Liver (tissue), 9 donors: ENCODE results near the gene SLC35D3. TPM values are rescaled to one million over a fixed set of nuclear protein-coding genes. Genes with fewer than 3 reads are reported as not detected.

ENCODE experiments used
- DNase-seq: peaks from one replicate; pipeline ENCODE4 v3.0.0-alpha.2; 2017; ENCODE audit warnings: low spot score
- H3K27ac ChIP-seq, 2 donors: one replicate each; pipeline ENCODE4 v1.7.0; 2013; ENCODE audit warnings: inconsistent platforms in 2 of 2, low read length in 2 of 2, control low read depth in 1 of 2, low read depth in 1 of 2, mild to moderate bottlenecking in 1 of 2
- H3K27me3 ChIP-seq, 4 donors: one replicate each; pipeline versions ENCODE4 v1.6.1 to v1.7.0; 2013; ENCODE audit warnings: low read length in 3 of 4, inconsistent platforms in 1 of 4, mild to moderate bottlenecking in 1 of 4, moderate library complexity in 1 of 4; ENCODE audit not compliant: control insufficient read depth in 4 of 4, insufficient read depth in 4 of 4
- H3K36me3 ChIP-seq, 4 donors: one replicate each; pipeline versions ENCODE4 v1.6.1 to v1.7.0; 2013; ENCODE audit warnings: low read length in 3 of 4, mild to moderate bottlenecking in 3 of 4, low read depth in 1 of 4, moderate library complexity in 1 of 4; ENCODE audit not compliant: control insufficient read depth in 4 of 4, insufficient read depth in 3 of 4
- H3K4me1 ChIP-seq, 4 donors: one replicate each; pipeline versions ENCODE4 v1.6.1 to v1.7.0; 2013; ENCODE audit warnings: low read length in 3 of 4, mild to moderate bottlenecking in 3 of 4, moderate library complexity in 1 of 4; ENCODE audit not compliant: control insufficient read depth in 4 of 4, insufficient read depth in 4 of 4
- H3K4me3 ChIP-seq, 3 donors: one replicate each; pipeline versions ENCODE4 v1.6.1 to v1.7.0; 2013; ENCODE audit warnings: low read length in 3 of 3, control low read depth in 1 of 3, low read depth in 1 of 3, mild to moderate bottlenecking in 1 of 3
- H3K9ac ChIP-seq, 2 donors: one replicate each; pipeline ENCODE4 v1.7.0; 2013; ENCODE audit warnings: low read length in 2 of 2, mild to moderate bottlenecking in 2 of 2, moderate library complexity in 2 of 2, control low read depth in 1 of 2, low read depth in 1 of 2
- H3K9me3 ChIP-seq, 4 donors: one replicate each; pipeline versions ENCODE4 v1.6.1 to v1.7.0; 2013; ENCODE audit warnings: low read length in 3 of 4; ENCODE audit not compliant: control insufficient read depth in 4 of 4
- EGR1 ChIP-seq, 2 donors: IDR thresholded peaks; 2 replicates each; pipeline ENCODE4 v1.6.1; 2016 to 2018; ENCODE audit warnings: antibody characterized with exemption in 2 of 2, low read depth in 2 of 2
- FOXA1 ChIP-seq: IDR thresholded peaks from 2 replicates; pipeline ENCODE4 v1.6.1; 2016; ENCODE audit warnings: antibody characterized with exemption
- FOXA2 ChIP-seq: IDR thresholded peaks from 2 replicates; pipeline ENCODE4 v1.6.1; 2016; ENCODE audit warnings: antibody characterized with exemption
- GABPA ChIP-seq, 2 donors: IDR thresholded peaks in 1 of 2; conservative IDR thresholded peaks in 1 of 2; 2 replicates each; pipeline ENCODE4 v1.6.1; 2016; ENCODE audit warnings: antibody characterized with exemption in 2 of 2, mild to moderate bottlenecking in 1 of 2, moderate library complexity in 1 of 2
- HNF4G ChIP-seq: IDR thresholded peaks from 2 replicates; pipeline ENCODE4 v1.6.1; 2016; ENCODE audit warnings: antibody characterized with exemption
- JUND ChIP-seq, 2 donors: IDR thresholded peaks; 2 replicates each; pipeline ENCODE4 v1.6.1; 2016; ENCODE audit warnings: antibody characterized with exemption in 2 of 2
- NR2F2 ChIP-seq: IDR thresholded peaks from 2 replicates; pipeline ENCODE4 v1.6.1; 2016; ENCODE audit warnings: antibody characterized with exemption
- RXRA ChIP-seq, 2 donors: IDR thresholded peaks; 2 replicates each; pipeline ENCODE4 v1.6.1; 2017 to 2018; ENCODE audit warnings: antibody characterized with exemption in 2 of 2, mild to moderate bottlenecking in 1 of 2
- TAF1 ChIP-seq: conservative IDR thresholded peaks from 2 replicates; pipeline ENCODE4 v1.6.1; 2016; ENCODE audit warnings: antibody characterized with exemption, mild to moderate bottlenecking
- YY1 ChIP-seq: IDR thresholded peaks from 2 replicates; pipeline ENCODE4 v1.6.1; 2016; ENCODE audit warnings: antibody characterized with exemption, mild to moderate bottlenecking
- WGBS: extraction: QIAGEN DNeasy Blood & Tissue Kit; methylation state at CpG from one replicate; pipeline ENCODE4 v1.1.7; 2013; 5-methylcytosine and 5-hydroxymethylcytosine counted together
- polyA plus RNA-seq, 2 donors: library from polyadenylated mRNA; stranded (reverse) in 1 of 2; unstranded in 1 of 2; fragments of 200-250 nt in 1 of 2; fragments of >200 nt in 1 of 2; fragmentation: Nextera tagmentation in 1 of 2; extraction: Ambion mirVana in 1 of 2; gene quantifications; one replicate each; pipeline versions ENCODE4 v1.2.1 to v1.2.3, GENCODE V29; 2013 to 2015
- total RNA-seq, 2 donors: library from RNA; depleted of rRNA; stranded (reverse); fragments of >200 nt; gene quantifications; one replicate each; pipeline ENCODE4 v1.2.3, GENCODE V29; 2014
- TF ChIP-seq, protein P1 (sequence below): IDR thresholded peaks from 2 replicates; pipeline ENCODE4 v1.6.1; 2016; ENCODE audit warnings: antibody characterized with exemption, mild to moderate bottlenecking
- TF ChIP-seq, protein P2 (sequence below): IDR thresholded peaks from 2 replicates; pipeline ENCODE4 v1.6.1; 2016; ENCODE audit warnings: antibody characterized with exemption
- TF ChIP-seq, protein P3 (sequence below): IDR thresholded peaks from 2 replicates; pipeline ENCODE4 v1.6.1; 2016; ENCODE audit warnings: antibody characterized with exemption
- TF ChIP-seq, protein P4 (sequence below): IDR thresholded peaks from 2 replicates; pipeline ENCODE4 v1.6.1; 2016; ENCODE audit warnings: antibody characterized with exemption
- TF ChIP-seq, protein P5 (sequence below): fragments of 150-350 bp; IDR thresholded peaks from 2 replicates; pipeline ENCODE4 v1.5.1; 2017; ENCODE audit warnings: improper control_type of control experiment, low read depth, low read length; ENCODE audit not compliant: missing input control
- donor health status: healthy.
- donor health status: healthy.
- donor health status: healthy.
- donor health status: healthy.
- donor health status: healthy.

The SLC35D3 gene
- total and polyA plus RNA-seq, 4 donors, result 0.56 TPM; not detected in 3

DNA sequence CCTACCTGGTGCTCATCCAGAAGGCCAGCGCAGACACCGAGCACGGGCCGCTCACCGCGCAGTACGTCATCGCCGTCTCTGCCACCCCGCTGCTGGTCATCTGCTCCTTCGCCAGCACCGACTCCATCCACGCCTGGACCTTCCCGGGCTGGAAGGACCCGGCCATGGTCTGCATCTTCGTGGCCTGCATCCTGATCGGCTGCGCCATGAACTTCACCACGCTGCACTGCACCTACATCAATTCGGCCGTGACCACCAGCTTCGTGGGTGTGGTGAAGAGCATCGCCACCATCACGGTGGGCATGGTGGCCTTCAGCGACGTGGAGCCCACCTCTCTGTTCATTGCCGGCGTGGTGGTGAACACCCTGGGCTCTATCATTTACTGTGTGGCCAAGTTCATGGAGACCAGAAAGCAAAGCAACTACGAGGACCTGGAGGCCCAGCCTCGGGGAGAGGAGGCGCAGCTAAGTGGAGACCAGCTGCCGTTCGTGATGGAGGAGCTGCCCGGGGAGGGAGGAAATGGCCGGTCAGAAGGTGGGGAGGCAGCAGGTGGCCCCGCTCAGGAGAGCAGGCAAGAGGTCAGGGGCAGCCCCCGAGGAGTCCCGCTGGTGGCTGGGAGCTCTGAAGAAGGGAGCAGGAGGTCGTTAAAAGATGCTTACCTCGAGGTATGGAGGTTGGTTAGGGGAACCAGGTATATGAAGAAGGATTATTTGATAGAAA lies 2.0 kb downstream of the SLC35D3 start:
- DNase-seq, result no peak

More for the DNA sequence above, 2.0 kb downstream of the SLC35D3 start:
- WGBS, result 57% methylated on average over 40 of the region's 40 CpGs
- Histone ChIP-seq H3K4me1 (peaks cover 25 to 30% (median 25%) of the 10 kb centered on the region in 4 donors), H3K27me3 (peaks cover 3 to 11% (median 9%) of the 10 kb centered on the region in 4 donors), H3K9ac (no peak overlapping the region), H3K27ac (no peak overlapping the region), H3K36me3 (no peaks in the 10 kb centered on the region), H3K9me3 (no peaks in the 10 kb centered on the region), H3K4me3 (no peak overlapping the region)
- TF ChIP-seq JUND (IDR thresholded peaks at IDR 0.05) (no peak), EGR1 (IDR thresholded peaks at IDR 0.05; ENCODE audit: low read depth in 2 of 2) (no peak), RXRA (IDR thresholded peaks at IDR 0.05) (no peak), TAF1 (no peak), YY1 (no peak), FOXA1 (no peak), HNF4G (no peak), NR2F2 (no peak), FOXA2 (no peak), GABPA (IDR thresholded peaks at IDR 0.05 in 1 of 2, conservative IDR thresholded peaks at IDR 0.05 in 1 of 2) (no peak)
- TF ChIP-seq, protein P1, sequence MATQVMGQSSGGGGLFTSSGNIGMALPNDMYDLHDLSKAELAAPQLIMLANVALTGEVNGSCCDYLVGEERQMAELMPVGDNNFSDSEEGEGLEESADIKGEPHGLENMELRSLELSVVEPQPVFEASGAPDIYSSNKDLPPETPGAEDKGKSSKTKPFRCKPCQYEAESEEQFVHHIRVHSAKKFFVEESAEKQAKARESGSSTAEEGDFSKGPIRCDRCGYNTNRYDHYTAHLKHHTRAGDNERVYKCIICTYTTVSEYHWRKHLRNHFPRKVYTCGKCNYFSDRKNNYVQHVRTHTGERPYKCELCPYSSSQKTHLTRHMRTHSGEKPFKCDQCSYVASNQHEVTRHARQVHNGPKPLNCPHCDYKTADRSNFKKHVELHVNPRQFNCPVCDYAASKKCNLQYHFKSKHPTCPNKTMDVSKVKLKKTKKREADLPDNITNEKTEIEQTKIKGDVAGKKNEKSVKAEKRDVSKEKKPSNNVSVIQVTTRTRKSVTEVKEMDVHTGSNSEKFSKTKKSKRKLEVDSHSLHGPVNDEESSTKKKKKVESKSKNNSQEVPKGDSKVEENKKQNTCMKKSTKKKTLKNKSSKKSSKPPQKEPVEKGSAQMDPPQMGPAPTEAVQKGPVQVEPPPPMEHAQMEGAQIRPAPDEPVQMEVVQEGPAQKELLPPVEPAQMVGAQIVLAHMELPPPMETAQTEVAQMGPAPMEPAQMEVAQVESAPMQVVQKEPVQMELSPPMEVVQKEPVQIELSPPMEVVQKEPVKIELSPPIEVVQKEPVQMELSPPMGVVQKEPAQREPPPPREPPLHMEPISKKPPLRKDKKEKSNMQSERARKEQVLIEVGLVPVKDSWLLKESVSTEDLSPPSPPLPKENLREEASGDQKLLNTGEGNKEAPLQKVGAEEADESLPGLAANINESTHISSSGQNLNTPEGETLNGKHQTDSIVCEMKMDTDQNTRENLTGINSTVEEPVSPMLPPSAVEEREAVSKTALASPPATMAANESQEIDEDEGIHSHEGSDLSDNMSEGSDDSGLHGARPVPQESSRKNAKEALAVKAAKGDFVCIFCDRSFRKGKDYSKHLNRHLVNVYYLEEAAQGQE, result no peak
- TF ChIP-seq, protein P2, sequence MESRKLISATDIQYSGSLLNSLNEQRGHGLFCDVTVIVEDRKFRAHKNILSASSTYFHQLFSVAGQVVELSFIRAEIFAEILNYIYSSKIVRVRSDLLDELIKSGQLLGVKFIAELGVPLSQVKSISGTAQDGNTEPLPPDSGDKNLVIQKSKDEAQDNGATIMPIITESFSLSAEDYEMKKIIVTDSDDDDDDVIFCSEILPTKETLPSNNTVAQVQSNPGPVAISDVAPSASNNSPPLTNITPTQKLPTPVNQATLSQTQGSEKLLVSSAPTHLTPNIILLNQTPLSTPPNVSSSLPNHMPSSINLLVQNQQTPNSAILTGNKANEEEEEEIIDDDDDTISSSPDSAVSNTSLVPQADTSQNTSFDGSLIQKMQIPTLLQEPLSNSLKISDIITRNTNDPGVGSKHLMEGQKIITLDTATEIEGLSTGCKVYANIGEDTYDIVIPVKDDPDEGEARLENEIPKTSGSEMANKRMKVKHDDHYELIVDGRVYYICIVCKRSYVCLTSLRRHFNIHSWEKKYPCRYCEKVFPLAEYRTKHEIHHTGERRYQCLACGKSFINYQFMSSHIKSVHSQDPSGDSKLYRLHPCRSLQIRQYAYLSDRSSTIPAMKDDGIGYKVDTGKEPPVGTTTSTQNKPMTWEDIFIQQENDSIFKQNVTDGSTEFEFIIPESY, result no peak
- TF ChIP-seq, protein P3, sequence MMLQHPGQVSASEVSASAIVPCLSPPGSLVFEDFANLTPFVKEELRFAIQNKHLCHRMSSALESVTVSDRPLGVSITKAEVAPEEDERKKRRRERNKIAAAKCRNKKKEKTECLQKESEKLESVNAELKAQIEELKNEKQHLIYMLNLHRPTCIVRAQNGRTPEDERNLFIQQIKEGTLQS, result no peak
- TF ChIP-seq, protein P4, sequence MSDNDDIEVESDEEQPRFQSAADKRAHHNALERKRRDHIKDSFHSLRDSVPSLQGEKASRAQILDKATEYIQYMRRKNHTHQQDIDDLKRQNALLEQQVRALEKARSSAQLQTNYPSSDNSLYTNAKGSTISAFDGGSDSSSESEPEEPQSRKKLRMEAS, result no peak
- TF ChIP-seq, protein P5, sequence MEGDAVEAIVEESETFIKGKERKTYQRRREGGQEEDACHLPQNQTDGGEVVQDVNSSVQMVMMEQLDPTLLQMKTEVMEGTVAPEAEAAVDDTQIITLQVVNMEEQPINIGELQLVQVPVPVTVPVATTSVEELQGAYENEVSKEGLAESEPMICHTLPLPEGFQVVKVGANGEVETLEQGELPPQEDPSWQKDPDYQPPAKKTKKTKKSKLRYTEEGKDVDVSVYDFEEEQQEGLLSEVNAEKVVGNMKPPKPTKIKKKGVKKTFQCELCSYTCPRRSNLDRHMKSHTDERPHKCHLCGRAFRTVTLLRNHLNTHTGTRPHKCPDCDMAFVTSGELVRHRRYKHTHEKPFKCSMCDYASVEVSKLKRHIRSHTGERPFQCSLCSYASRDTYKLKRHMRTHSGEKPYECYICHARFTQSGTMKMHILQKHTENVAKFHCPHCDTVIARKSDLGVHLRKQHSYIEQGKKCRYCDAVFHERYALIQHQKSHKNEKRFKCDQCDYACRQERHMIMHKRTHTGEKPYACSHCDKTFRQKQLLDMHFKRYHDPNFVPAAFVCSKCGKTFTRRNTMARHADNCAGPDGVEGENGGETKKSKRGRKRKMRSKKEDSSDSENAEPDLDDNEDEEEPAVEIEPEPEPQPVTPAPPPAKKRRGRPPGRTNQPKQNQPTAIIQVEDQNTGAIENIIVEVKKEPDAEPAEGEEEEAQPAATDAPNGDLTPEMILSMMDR, result no peak
